Mesenchymal stem cell (in vitro differentiated cells and primary cell): ENCODE data around the gene TPSG1.

ENCODE experiments used
- DNase-seq: peaks from one replicate; pipeline ENCODE4 v3.0.0-alpha.2; 2013
- H2AFZ ChIP-seq: one replicate; pipeline ENCODE4 v1.6.1; 2013; ENCODE audit warnings: low read depth, mild to moderate bottlenecking, control low read depth, inconsistent platforms, low read length, moderate library complexity
- H2AK5ac ChIP-seq: 2 replicates; pipeline ENCODE4 v1.6.1; 2013; ENCODE audit warnings: low read length, moderate library complexity, mild to moderate bottlenecking, inconsistent platforms; ENCODE audit not compliant: severe bottlenecking
- H2BK120ac ChIP-seq: one replicate; pipeline ENCODE4 v1.6.1; 2013; ENCODE audit warnings: low read depth, mild to moderate bottlenecking, inconsistent platforms, low read length, moderate library complexity
- H2BK12ac ChIP-seq, 2 experiments: one replicate each; pipeline ENCODE4 v1.6.1; 2013; ENCODE audit warnings: inconsistent platforms in 2 of 2, low read length in 2 of 2, mild to moderate bottlenecking in 2 of 2, moderate library complexity in 2 of 2, control low read depth in 1 of 2
- H2BK15ac ChIP-seq: one replicate; pipeline ENCODE4 v1.6.1; 2013; ENCODE audit warnings: mild to moderate bottlenecking, low read depth, inconsistent platforms; ENCODE audit not compliant: poor library complexity, severe bottlenecking
- H2BK5ac ChIP-seq: 2 replicates; pipeline ENCODE4 v1.6.1; 2013; ENCODE audit warnings: low read depth, mild to moderate bottlenecking, low read length, control low read depth, inconsistent platforms; ENCODE audit not compliant: poor library complexity, severe bottlenecking
- H3K14ac ChIP-seq, 2 experiments: one replicate each; pipeline ENCODE4 v1.6.1; 2013; ENCODE audit warnings: inconsistent platforms in 2 of 2, low read length in 2 of 2, control low read depth in 1 of 2, mild to moderate bottlenecking in 1 of 2, moderate library complexity in 1 of 2
- H3K18ac ChIP-seq, 2 experiments: one replicate each; pipeline ENCODE4 v1.6.1; 2013; ENCODE audit warnings: inconsistent platforms in 2 of 2, low read length in 2 of 2, control low read depth in 1 of 2, low read depth in 1 of 2, mild to moderate bottlenecking in 1 of 2
- H3K23ac ChIP-seq, 2 experiments: one replicate each; pipeline ENCODE4 v1.6.1; 2013; ENCODE audit warnings: inconsistent platforms in 2 of 2, low read length in 2 of 2, mild to moderate bottlenecking in 2 of 2, moderate library complexity in 2 of 2, control low read depth in 1 of 2
- H3K27ac ChIP-seq: 2 replicates; pipeline ENCODE4 v1.5.1; 2013; ENCODE audit warnings: mild to moderate bottlenecking, moderate library complexity, low read length, control low read depth, inconsistent platforms; ENCODE audit not compliant: poor library complexity, severe bottlenecking
- H3K27me3 ChIP-seq, 2 experiments: 2 replicates each; pipeline versions ENCODE4 v1.6.1 to v1.7.0; 2013; ENCODE audit warnings: low read length in 2 of 2, mild to moderate bottlenecking in 2 of 2, moderate library complexity in 2 of 2, control low read depth in 1 of 2, inconsistent platforms in 1 of 2; ENCODE audit not compliant: control insufficient read depth in 1 of 2, insufficient read depth in 1 of 2
- H3K36me3 ChIP-seq, 2 experiments: 2 replicates each; pipeline versions ENCODE4 v1.6.1 to v1.7.0; 2013; ENCODE audit warnings: low read length in 2 of 2, control low read depth in 1 of 2, inconsistent platforms in 1 of 2, low read depth in 1 of 2, mild to moderate bottlenecking in 1 of 2; ENCODE audit not compliant: insufficient read depth in 2 of 2, control insufficient read depth in 1 of 2
- H3K4ac ChIP-seq, 2 experiments: one replicate each; pipeline ENCODE4 v1.6.1; 2013; ENCODE audit warnings: inconsistent platforms in 2 of 2, low read length in 2 of 2, mild to moderate bottlenecking in 2 of 2, moderate library complexity in 2 of 2, control low read depth in 1 of 2, low read depth in 1 of 2
- H3K4me1 ChIP-seq: 2 replicates; pipeline ENCODE4 v1.6.1; 2013; ENCODE audit warnings: low read depth, low read length, control low read depth; ENCODE audit not compliant: control insufficient read depth, insufficient read depth
- H3K4me2 ChIP-seq: 2 replicates; pipeline ENCODE4 v1.6.1; 2013; ENCODE audit warnings: low read length, mild to moderate bottlenecking, inconsistent platforms; ENCODE audit not compliant: poor library complexity, severe bottlenecking
- H3K4me3 ChIP-seq, 2 experiments: 2 replicates each; pipeline versions ENCODE4 v1.5.1 to v1.7.0; 2013; ENCODE audit warnings: low read length in 2 of 2, mild to moderate bottlenecking in 2 of 2, control low read depth in 1 of 2, low read depth in 1 of 2; ENCODE audit not compliant: insufficient read depth in 1 of 2
- H3K79me1 ChIP-seq: replicated peaks from 2 replicates; pipeline ENCODE4 v1.6.1; 2013; ENCODE audit warnings: mild to moderate bottlenecking, control low read depth, low read length, inconsistent platforms; ENCODE audit not compliant: poor library complexity, severe bottlenecking
- H3K9ac ChIP-seq: 2 replicates; pipeline ENCODE4 v1.7.0; 2013; ENCODE audit warnings: mild to moderate bottlenecking, low read length, moderate library complexity
- H3K9me3 ChIP-seq: 2 replicates; pipeline ENCODE4 v1.7.0; 2013; ENCODE audit warnings: mild to moderate bottlenecking, low read length; ENCODE audit not compliant: control insufficient read depth
- H4K8ac ChIP-seq: one replicate; pipeline ENCODE4 v1.6.1; 2013; ENCODE audit warnings: inconsistent platforms, mild to moderate bottlenecking, low read length, moderate library complexity
- H4K91ac ChIP-seq: one replicate; pipeline ENCODE4 v1.6.1; 2013; ENCODE audit warnings: mild to moderate bottlenecking, low read length, inconsistent platforms
- WGBS: methylation state at CpG from one replicate; pipeline ENCODE4 v1.1.7; 2013; ENCODE audit warnings: mixed read lengths; 5-methylcytosine and 5-hydroxymethylcytosine counted together

TPSG1 gene

GRCh38 chr16:1213231-1213630 is 11.8 kb downstream of the TPSG1 start:
- Histone ChIP-seq H2AFZ (no peak overlapping the region), H3K14ac (no peak overlapping the region), H3K9me3 (no peaks in the 10 kb centered on the region), H3K4me2 (no peak overlapping the region), H3K36me3 (peaks cover 0 to 12% of the 10 kb centered on the region in 2 experiments), H3K9ac (no peak overlapping the region), H3K18ac (no peak overlapping the region), H3K23ac (no peak overlapping the region), H2BK15ac (no peak overlapping the region), H3K27me3 (no peaks in the 10 kb centered on the region), H2BK5ac (no peak overlapping the region), H3K4me1 (no peaks in the 10 kb centered on the region), H2BK12ac (no peak overlapping the region), H4K8ac (no peak overlapping the region), H2BK120ac (no peak overlapping the region), H3K4ac (no peak overlapping the region), H2AK5ac (no peak overlapping the region), H3K27ac (no peak overlapping the region), H3K4me3 (no peak overlapping the region), H4K91ac (no peak overlapping the region), H3K79me1 (no peaks in the 10 kb centered on the region)
- no peak for DNase-seq
- 81% methylated on average over 8 of the region's 8 CpGs for WGBS

- Histone ChIP-seq H3K4me1 (no peaks in the 10 kb centered on the region), H3K27ac (no peak overlapping the region), H3K4me3 (no peak overlapping the region), H2AK5ac (no peak overlapping the region), H3K9ac (no peak overlapping the region), H3K4ac (no peak overlapping the region), H2BK15ac (no peak overlapping the region), H2BK12ac (no peak overlapping the region), H2BK5ac (no peak overlapping the region), H2AFZ (no peak overlapping the region), H4K8ac (no peak overlapping the region), H3K36me3 (peaks cover 0 to 7% of the 10 kb centered on the region in 2 experiments), H3K23ac (no peak overlapping the region), H3K4me2 (no peak overlapping the region), H2BK120ac (no peak overlapping the region), H3K9me3 (no peaks in the 10 kb centered on the region), H3K27me3 (no peaks in the 10 kb centered on the region), H3K79me1 (no peaks in the 10 kb centered on the region), H3K14ac (no peak overlapping the region), H3K18ac (no peak overlapping the region), H4K91ac (no peak overlapping the region)
- WGBS = 95% methylated on average over 38 of the region's 40 CpGs
- no peak for DNase-seq
Observed at GRCh38 chr16:1212616-1213194, 12.4 kb downstream of the TPSG1 start.

- Histone ChIP-seq H2BK15ac (no peak overlapping the region), H3K36me3 (peaks cover 0 to 5% of the 10 kb centered on the region in 2 experiments), H3K23ac (no peak overlapping the region), H3K9me3 (no peaks in the 10 kb centered on the region), H2AK5ac (no peak overlapping the region), H3K18ac (no peak overlapping the region), H3K79me1 (no peaks in the 10 kb centered on the region), H4K8ac (no peak overlapping the region), H3K4me2 (no peak overlapping the region), H3K27me3 (no peaks in the 10 kb centered on the region), H3K4me3 (no peak overlapping the region), H2BK5ac (no peak overlapping the region), H2BK120ac (no peak overlapping the region), H3K4me1 (no peaks in the 10 kb centered on the region), H2AFZ (no peak overlapping the region), H4K91ac (no peak overlapping the region), H3K27ac (no peak overlapping the region), H3K4ac (no peak overlapping the region), H2BK12ac (no peak overlapping the region), H3K9ac (no peak overlapping the region), H3K14ac (no peak overlapping the region)
- no peak for DNase-seq
- 96% methylated on average over 62 of the region's 65 CpGs for WGBS
Observed at GRCh38 chr16:1211451-1212268, 13.4 kb downstream of the TPSG1 start.

- Histone ChIP-seq H2BK15ac (no peak overlapping the region), H2AFZ (no peak overlapping the region), H3K4me2 (no peak overlapping the region), H3K9ac (no peak overlapping the region), H3K79me1 (no peaks in the 10 kb centered on the region), H3K18ac (no peak overlapping the region), H3K4me3 (no peak overlapping the region), H3K9me3 (no peaks in the 10 kb centered on the region), H2AK5ac (no peak overlapping the region), H3K23ac (no peak overlapping the region), H3K4me1 (no peaks in the 10 kb centered on the region), H2BK12ac (no peak overlapping the region), H4K8ac (no peak overlapping the region), H4K91ac (no peak overlapping the region), H3K27ac (no peak overlapping the region), H3K27me3 (peaks cover 0 to 3% of the 10 kb centered on the region in 2 experiments), H3K4ac (no peak overlapping the region), H3K14ac (no peak overlapping the region), H2BK5ac (no peak overlapping the region), H2BK120ac (no peak overlapping the region), H3K36me3 (peaks cover 0 to 7% of the 10 kb centered on the region in 2 experiments)
- 95% methylated on average over 23 of the region's 23 CpGs for WGBS
- no peak for DNase-seq
Observed at GRCh38 chr16:1210461-1210860, 14.6 kb downstream of the TPSG1 start.
